Measurements from ENCODE around the gene JOSD1.

Gene JOSD1

GRCh38 chr22:38694049-38694448 lies 6.7 kb downstream of the JOSD1 start:
- no peak overlapping the region for H3K4me3 ChIP-seq (ENCODE audit: low read length)
- no peak for TF ChIP-seq CTCF (conservative IDR thresholded peaks at IDR 0.05; ENCODE audit: low read depth, low read length)
- no peak for DNase-seq (ENCODE audit: low read depth)

- no peak for TF ChIP-seq CTCF (conservative IDR thresholded peaks at IDR 0.05; ENCODE audit: low read depth, low read length)
- no peak for DNase-seq (ENCODE audit: low read depth)
- H3K4me3 ChIP-seq (ENCODE audit: low read length): no peak overlapping the region
Measured at GRCh38 chr22:38689651-38690050, 11.1 kb downstream of the JOSD1 start.

GRCh38 chr22:38685761-38686160 lies 15.0 kb downstream of the JOSD1 start:
- no peak for DNase-seq (ENCODE audit: low read depth)
- H3K4me3 ChIP-seq (ENCODE audit: low read length): no peak overlapping the region
- no peak for TF ChIP-seq CTCF (conservative IDR thresholded peaks at IDR 0.05; ENCODE audit: low read depth, low read length)

- DNase-seq (ENCODE audit: low read depth): no peak
- TF ChIP-seq CTCF (conservative IDR thresholded peaks at IDR 0.05; ENCODE audit: low read depth, low read length): no peak
- H3K4me3 ChIP-seq (ENCODE audit: low read length): no peak overlapping the region
Measured at GRCh38 chr22:38684895-38685294, 15.8 kb downstream of the JOSD1 start.

- TF ChIP-seq CTCF (conservative IDR thresholded peaks at IDR 0.05; ENCODE audit: low read depth, low read length): peak; percentile 66
- no peak for DNase-seq (ENCODE audit: low read depth)
- H3K4me3 ChIP-seq (ENCODE audit: low read length): peak within 1 kb of the TSS; percentile 97
Measured at GRCh38 chr22:38681582-38682335, 19.0 kb downstream of the JOSD1 start, which contains the start of gene TOMM22. TOMM22 (plus strand) TSS chr22:38681957; CDS start chr22:38681979, 22 bp downstream.

GRCh38 chr22:38675833-38676232 lies 24.9 kb downstream of the JOSD1 start:
- H3K4me3 ChIP-seq (ENCODE audit: low read length): no peak overlapping the region
- DNase-seq (ENCODE audit: low read depth): no peak
- TF ChIP-seq CTCF (conservative IDR thresholded peaks at IDR 0.05; ENCODE audit: low read depth, low read length): no peak

- no peak overlapping the region for H3K4me3 ChIP-seq (ENCODE audit: low read length)
- no peak for TF ChIP-seq CTCF (conservative IDR thresholded peaks at IDR 0.05; ENCODE audit: low read depth, low read length)
- no peak for DNase-seq (ENCODE audit: low read depth)
Measured at GRCh38 chr22:38674888-38675287, 25.9 kb downstream of the JOSD1 start.
